ENCODE data around the gene STMND1.

STMND1 gene

DNA sequence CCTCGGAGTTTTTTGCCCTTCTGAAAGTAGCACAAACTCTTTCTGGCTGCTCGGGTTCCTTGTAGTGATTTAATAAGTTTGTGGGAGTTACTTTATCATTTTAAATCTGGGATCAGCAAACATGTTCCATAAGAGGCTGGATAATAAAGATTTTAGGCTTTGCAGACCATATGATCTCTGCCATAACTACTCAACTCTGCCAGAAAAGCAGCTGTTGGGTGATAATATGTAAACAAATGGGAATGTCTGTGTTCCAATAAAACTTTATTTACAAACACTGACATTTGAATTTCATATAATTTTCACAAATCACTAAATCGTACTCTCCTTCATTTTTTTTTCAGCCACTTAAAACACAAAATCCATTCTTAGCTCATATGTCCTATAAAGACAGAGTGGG lies 3.9 kb upstream of the STMND1 start:
- in situ Hi-C loops (cut with MboI; ENCODE audit: low sequenced_read_pairs): no loop called here

DNA sequence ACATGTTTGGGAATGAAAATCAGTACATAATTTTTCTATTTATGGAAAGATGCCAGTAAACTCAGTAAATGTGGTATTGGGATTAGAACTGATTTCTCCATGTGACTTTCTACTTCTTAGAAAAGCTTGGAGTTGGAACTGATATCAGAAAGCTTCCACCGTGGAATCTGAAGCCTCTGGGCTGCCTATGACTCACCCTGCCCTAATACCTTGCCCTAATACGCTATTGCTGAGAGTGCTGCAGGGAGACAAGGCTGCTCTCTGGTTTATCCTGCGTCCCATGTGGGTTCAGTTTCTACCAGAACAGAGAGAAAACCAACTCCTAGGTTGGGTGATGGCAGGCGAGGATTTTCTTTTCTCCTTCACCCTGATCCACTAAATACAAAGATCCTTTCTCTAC lies 3.3 kb upstream of the STMND1 start:
- in situ Hi-C loops (cut with MboI; ENCODE audit: low sequenced_read_pairs): no loop called here

- in situ Hi-C loops (cut with MboI; ENCODE audit: low sequenced_read_pairs): no loop called here
These were observed 2.3 kb upstream of the STMND1 start for GRCh38 chr6:17099401-17100059.

DNA sequence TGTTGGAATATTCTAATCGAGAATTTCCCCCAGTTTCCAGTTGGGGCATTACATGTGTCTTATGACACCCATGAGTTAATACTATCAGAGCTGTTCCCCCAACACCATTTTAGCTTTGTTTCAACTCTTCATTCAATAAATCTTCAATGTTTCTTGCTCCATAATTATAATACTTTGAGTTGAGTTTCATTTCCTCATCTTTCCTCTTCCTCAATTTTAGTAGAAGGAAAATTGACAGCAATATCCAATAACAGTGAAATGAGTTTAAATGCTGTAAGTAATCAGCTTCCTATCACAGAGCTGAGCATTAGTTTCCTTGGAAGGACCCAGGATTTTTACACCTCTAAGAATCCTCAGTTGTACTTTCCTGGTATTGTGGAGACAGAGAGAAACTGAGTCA lies 1.0 kb upstream of the STMND1 start:
- in situ Hi-C loops (cut with MboI; ENCODE audit: low sequenced_read_pairs): no loop called here

GRCh38 chr6:17102258-17102870 lies 514 bp downstream of the STMND1 start:
- in situ Hi-C loops (cut with MboI; ENCODE audit: low sequenced_read_pairs): no loop called here

- in situ Hi-C loops (cut with MboI; ENCODE audit: low sequenced_read_pairs): no loop called here
These were observed 1.9 kb downstream of the STMND1 start for GRCh38 chr6:17103715-17104114.

- in situ Hi-C loops (cut with MboI; ENCODE audit: low sequenced_read_pairs): no loop called here
These were observed 6.0 kb downstream of the STMND1 start for GRCh38 chr6:17107863-17108262.

DNA sequence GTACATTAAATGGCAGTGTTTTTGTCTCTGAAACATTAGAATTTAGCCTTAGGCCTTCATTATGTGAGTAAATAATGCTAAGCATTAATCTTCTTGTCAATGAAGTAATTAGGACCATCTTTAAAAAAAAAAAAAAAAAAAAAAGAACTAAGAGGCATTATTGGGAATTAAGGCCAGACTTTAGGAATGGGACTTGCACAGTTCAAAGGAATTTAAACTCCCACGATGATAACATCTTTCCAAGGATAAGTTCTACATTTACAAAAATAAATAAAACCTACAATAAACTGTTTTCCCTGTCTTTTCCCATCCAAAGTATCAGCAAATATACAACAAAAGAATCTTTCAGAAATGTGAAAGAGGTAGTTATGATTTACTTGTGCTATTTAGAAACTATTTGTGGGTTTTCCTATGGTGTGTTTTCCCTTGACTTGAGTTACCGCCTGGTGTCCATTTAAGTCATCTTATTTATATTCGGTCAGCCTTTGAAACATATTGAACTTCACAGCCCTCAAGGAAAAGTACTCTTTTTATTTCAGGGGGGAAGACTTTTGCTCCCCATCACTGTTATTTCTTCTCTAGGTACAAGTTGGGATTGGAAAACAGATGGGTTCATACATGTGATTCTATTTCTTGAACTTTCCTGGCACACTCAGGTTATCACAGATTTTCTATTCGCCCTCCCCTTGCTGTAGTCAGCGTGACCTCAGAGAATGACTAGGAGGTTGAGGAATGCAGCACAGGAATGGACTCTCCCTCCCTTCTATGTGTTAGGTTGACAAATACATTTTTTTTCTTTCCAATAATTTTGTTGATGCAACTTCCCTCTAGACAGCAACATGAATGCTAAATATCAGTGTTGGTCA lies 13.6 kb downstream of the STMND1 start:
- in situ Hi-C loops (cut with MboI; ENCODE audit: low sequenced_read_pairs): no loop called here

- in situ Hi-C loops (cut with MboI; ENCODE audit: low sequenced_read_pairs): no loop called here
These were observed 14.2 kb downstream of the STMND1 start for GRCh38 chr6:17116117-17116440.

- in situ Hi-C loops (cut with MboI; ENCODE audit: low sequenced_read_pairs): no loop called here
These were observed 18.2 kb downstream of the STMND1 start for GRCh38 chr6:17120019-17120418.

- in situ Hi-C loops (cut with MboI; ENCODE audit: low sequenced_read_pairs): no loop called here
These were observed 23.6 kb downstream of the STMND1 start for GRCh38 chr6:17125407-17125806.

DNA sequence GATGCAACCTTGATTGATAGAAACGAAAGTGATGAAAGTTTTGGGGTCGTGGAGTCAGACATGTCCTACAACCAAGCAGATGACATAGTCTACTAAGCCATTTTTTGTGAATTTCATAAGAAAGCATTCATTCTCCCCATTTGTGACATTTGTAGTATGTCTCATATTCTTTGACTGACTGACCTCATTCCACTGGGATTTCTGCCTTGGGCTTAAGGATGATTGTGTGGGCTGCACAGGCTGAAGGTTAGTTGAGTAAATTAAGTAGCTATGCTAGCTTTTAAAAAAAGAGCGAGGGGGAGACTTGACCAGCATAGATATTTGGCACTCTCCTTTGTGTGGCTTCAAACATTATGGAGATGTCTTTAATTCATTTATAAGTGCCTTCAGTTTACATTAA lies 28.9 kb downstream of the STMND1 start:
- in situ Hi-C loops (cut with MboI; ENCODE audit: low sequenced_read_pairs): no loop called here

- in situ Hi-C loops (cut with MboI; ENCODE audit: low sequenced_read_pairs): no loop called here
These were observed 31.1 kb downstream of the STMND1 start for GRCh38 chr6:17132967-17133366.

DNA sequence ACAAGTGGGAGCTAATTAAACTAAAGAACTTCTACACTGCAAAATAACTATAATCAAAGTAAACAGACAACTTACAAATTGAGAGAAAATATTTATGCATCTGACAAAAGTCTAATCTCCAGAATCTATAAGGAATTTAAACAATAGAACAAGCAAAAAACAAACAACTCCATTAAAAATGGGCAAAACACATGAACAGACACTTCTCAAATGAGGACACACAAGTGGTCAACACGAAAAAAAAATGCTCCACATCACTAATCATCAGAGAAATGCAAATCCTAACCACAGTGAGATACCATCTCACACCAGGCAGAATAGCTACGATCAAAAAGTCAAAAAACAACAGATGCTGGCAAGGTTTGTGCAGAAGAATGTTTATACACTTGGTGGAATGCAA lies 36.2 kb downstream of the STMND1 start:
- in situ Hi-C loops (cut with MboI; ENCODE audit: low sequenced_read_pairs): no loop called here

DNA sequence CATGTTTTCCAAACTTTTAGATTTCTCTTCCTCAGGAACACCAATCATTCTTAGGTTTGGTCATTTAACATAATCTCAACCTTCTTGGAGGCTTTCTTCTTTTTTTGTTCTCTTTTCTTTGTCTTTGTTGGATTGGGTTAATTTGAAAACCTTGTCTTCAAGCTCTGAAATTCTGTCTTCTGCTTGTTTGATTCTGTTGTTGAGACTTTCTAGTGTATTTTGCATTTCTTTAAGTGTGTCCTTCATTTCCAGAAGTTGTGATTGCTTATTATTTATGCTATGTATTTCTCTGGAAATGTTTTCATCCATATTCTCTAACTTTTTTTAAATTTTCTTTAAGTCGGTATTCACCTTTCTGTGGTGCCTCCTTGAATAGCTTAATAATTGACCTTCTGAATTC lies 42.2 kb downstream of the STMND1 start:
- in situ Hi-C loops (cut with MboI; ENCODE audit: low sequenced_read_pairs): no loop called here

GRCh38 chr6:17149571-17149970 lies 47.7 kb downstream of the STMND1 start:
- in situ Hi-C loops (cut with MboI; ENCODE audit: low sequenced_read_pairs): no loop called here

DNA sequence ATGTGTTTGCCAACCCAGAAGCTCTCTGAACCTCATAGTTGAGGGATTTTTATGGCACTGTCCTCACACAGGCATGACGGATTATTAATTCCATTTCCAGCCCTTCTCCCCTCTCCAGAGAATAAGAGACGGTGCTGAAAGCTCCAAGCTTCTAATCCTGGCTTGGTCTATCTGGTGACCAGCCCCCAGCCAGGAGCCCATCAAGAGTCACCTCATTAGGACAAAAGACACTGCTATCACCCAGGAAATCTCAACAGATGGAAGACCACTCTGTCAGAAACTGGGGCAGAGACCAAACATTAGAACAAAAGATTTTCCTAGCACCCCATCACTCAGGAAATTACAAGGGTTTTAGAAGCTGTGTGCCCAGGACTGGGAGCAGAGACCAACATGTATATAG lies 48.2 kb downstream of the STMND1 start:
- in situ Hi-C loops (cut with MboI; ENCODE audit: low sequenced_read_pairs): loop anchor here (25.0 kb wide), 2 partner anchors 662 to 1362 kb away; no protein-coding TSS in a partner anchor

- in situ Hi-C loops (cut with MboI; ENCODE audit: low sequenced_read_pairs): loop anchor here (25.0 kb wide), 2 partner anchors 660 to 1360 kb away; no protein-coding TSS in a partner anchor
These were observed 50.0 kb downstream of the STMND1 start for GRCh38 chr6:17151888-17152287.

GRCh38 chr6:17152703-17153102 lies 50.9 kb downstream of the STMND1 start:
- in situ Hi-C loops (cut with MboI; ENCODE audit: low sequenced_read_pairs): loop anchor here (25.0 kb wide), 2 partner anchors 660 to 1360 kb away; no protein-coding TSS in a partner anchor

DNA sequence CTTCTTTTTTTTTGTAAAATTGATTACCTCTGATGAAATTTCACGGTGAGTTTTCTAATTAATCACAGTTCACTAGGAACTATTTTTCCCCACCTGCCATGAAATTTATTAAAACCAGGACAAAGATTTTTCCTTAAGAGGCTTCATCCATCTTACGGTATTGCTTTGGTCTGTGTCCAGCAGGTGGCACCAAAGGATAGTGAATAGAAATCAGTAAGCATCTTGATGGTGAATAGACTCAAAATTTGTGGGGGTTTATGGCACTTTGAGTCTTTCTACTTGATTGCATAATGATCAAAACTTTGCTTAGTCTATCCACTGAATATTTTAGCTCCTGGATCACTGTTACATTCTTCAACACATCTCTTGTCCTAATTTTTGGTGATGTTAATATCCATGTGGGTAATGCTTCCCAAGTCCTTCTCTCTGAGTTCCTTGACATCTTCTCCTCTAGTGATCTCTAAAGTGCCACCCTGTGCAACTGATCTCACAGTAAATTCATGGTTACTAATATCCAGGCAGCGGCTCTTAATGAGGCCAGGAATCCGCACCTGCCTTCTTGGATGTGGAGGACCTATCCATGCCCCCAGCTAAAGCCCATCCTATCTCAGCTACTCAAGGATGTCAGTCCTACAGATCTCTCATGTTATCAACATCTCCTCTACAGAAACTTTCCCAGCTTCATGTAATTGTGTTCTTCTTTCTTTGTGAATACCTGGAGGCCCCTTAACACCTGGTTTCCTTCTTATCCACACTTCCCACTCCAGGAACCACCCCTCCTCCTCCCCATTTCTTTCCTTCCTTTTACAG lies 54.5 kb downstream of the STMND1 start:
- in situ Hi-C loops (cut with MboI; ENCODE audit: low sequenced_read_pairs): loop anchor here (25.0 kb wide), 2 partner anchors 656 to 1356 kb away; no protein-coding TSS in a partner anchor

DNA sequence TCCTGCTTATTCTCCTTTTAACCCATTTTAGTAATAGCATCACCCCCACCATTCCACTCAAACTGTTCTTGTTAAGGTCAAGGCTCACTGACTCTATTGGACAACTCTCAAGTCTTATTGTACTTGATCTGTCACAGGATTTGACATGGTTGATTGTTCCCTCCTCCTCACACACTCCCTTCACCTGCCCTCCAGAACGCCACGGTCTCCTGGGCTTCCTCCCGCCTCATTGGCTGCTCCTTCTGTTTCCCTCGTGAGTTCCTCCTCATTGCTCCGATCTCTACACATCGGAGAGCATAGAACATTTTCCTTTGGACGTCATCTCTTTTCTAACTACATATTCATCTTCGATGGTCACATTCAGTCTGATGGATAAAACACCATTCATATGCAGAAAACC lies 55.1 kb downstream of the STMND1 start:
- in situ Hi-C loops (cut with MboI; ENCODE audit: low sequenced_read_pairs): loop anchor here (25.0 kb wide), 2 partner anchors 655 to 1355 kb away; no protein-coding TSS in a partner anchor

Data from HL-60/S4 treated with phorbol 12-myristate 13-acetate at 8.2 ng/mL for 4 days and 3 days (cell line).